IPS DF 19.7 (cell line): Measurements from ENCODE around the gene TFPI.
A peak's percentile ranks its signal among the peaks of the same experiment; 100 is the strongest.

Experiments used
- DNase-seq: peaks from one replicate; pipeline ENCODE4 v3.0.0-alpha.2; 2013; ENCODE audit warnings: low read depth, low spot score

The TFPI gene

DNA sequence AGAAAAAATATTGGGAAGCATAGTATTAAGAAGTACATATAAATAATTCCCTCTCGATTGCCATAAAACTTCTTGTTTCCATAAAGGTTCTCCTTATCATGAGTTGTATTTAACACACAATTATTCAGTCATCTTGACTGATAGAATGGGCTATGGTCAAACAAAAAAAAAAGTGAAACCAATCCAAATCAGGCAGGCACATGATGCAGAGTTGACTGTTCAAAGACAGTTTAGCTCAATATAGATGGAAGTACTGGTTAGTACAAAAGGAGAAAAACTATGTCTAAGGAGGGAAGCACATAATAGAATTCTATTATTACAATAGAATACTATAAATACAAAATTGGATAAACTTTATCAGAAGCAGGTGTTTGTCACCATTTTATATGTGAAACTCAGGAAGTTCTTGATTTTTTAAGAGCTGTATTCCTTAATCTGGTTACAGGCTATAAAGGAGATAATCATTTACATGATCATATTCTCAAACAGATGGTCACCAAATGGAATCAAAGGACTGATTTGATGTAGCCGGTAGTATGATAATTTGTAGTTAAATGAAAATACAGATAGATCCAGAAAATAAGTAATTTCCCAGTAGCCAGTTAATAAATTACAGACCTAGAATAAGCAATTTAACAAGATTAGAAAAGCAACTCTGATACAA, 88.0 kb downstream of the TFPI start:
- no peak for DNase-seq

- no peak for DNase-seq
These were observed 91.4 kb downstream of the TFPI start for GRCh38 chr2:187462839-187463238.

- DNase-seq = peak; percentile 64
These were observed 92.7 kb downstream of the TFPI start for GRCh38 chr2:187461294-187462261.

GRCh38 chr2:187459256-187459655, 95.0 kb downstream of the TFPI start:
- DNase-seq = no peak

GRCh38 chr2:187453078-187453641, 101.1 kb downstream of the TFPI start:
- no peak for DNase-seq

GRCh38 chr2:187451510-187451909, 102.7 kb downstream of the TFPI start:
- DNase-seq = no peak

DNA sequence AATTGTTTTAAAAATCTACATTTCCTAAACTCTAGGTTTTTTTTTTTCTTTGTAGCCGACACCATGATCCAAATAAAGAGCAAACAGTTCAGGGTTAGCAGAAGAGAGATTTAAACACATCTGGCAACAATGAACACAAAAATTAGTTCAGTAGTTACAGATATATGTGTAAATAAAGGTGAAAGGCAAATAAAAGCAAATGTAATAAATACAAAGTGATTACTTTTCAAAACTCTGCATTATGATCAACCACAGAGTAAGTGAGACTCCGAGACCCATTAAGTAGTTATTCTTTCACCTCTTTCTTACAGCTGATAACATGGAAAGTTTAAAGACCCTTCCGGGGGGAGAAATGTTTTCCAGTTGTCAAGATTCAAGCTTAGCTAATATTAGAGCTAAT, 106.9 kb downstream of the TFPI start:
- DNase-seq = no peak

- no peak for DNase-seq
These were observed 107.5 kb downstream of the TFPI start for GRCh38 chr2:187446711-187447110.

DNA sequence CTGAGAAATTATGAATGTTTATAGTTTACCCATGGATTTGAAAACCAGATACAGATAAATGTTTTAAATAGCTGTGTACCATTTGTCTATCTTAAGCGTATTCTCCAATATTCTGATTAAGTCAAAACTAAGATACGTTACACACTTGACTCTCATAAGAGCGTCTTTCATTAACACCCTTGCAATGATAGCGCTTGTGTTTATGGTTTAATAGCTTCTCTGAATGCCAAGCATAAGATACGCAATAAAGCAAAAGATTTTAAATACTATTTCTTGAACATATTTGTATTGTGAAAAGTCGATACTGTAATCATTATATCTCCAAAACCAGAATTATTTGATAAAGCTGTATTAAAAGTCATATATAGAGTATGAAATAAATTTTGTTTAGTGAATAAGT, 109.2 kb downstream of the TFPI start:
- DNase-seq = no peak

DNA sequence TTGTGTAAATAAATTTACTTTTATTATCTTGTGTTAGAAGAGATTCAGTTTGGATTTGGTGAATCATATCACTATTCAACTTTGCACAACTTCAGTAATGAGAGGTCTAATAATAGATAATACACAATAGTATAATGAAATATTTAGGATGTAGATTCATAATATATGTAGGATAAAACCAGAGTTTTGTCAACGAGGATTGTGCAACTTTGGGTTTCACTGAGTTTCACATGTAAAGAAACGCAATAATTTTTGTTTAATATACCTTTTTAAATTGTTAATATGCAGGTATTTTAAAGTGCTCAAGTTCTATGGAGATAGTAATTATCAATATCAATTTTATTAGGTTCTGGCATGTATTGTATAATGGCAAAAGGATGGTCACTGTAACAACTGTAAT, 111.5 kb downstream of the TFPI start:
- no peak for DNase-seq

- no peak for DNase-seq
These were observed 111.9 kb downstream of the TFPI start for GRCh38 chr2:187442378-187442777.

- no peak for DNase-seq
These were observed 114.0 kb downstream of the TFPI start for GRCh38 chr2:187440101-187440675.

GRCh38 chr2:187438455-187438854, 115.8 kb downstream of the TFPI start:
- DNase-seq = no peak

- no peak for DNase-seq
These were observed 118.5 kb downstream of the TFPI start for GRCh38 chr2:187435756-187436155.

GRCh38 chr2:187435078-187435477, 119.2 kb downstream of the TFPI start:
- DNase-seq = no peak

DNA sequence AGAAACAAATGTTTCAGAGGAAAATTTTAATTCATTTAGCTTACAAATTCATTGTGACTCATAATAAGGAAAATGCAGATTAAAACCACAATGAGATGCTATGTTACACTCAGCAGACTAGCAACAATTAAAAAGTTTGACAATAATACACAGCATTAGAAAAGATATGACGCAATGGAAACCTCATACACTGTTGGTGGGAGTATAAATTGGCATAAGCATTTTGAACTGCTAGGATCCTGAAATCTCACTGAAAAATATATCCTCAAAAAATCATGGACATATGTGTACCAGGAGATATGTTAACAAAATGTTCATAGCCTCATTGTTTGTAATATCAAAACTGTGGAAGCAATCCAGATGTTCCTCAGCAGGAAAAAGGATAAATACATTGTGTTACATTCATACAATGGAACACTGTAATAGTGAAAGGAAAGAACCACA, 119.9 kb downstream of the TFPI start:
- no peak for DNase-seq

DNA sequence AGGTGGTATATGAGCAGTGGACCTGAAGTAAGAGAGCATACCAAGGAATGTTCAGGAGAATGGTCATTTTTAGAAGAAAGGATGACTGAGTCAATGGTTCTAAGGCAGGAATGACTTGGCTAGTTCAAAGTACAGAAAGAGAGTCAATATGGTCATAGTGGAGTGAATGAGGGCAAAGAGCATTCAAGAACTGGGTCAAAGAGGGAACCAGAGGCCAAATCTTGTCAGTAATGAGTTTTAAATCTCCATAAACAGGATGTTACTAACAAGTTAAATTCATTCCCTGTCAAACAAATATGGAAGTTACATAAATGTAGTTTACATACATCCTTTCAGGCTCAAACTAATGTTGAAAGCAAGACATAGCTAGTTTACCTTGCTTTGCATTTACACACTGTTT, 122.3 kb downstream of the TFPI start:
- no peak for DNase-seq

GRCh38 chr2:187429989-187430388, 124.2 kb downstream of the TFPI start:
- DNase-seq = no peak

DNA sequence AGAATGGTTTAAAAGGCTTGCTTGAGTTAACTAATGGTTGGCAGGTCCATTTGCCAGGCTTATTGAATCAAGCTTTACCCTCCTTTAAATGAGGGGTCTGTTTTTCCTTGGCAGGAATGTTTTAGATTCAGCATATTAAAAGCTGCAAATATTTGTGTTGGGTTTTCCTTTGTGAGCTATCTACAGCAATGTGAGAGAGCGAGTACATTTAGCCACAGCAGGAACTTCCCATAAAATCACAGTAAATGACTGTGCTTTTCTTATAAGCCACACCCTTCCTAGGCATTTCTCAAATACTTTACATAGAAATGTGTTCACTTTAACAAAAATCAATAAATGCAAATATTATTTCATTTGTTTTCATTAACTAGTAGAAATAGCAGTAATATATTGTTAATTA, 130.1 kb downstream of the TFPI start:
- DNase-seq = no peak

DNA sequence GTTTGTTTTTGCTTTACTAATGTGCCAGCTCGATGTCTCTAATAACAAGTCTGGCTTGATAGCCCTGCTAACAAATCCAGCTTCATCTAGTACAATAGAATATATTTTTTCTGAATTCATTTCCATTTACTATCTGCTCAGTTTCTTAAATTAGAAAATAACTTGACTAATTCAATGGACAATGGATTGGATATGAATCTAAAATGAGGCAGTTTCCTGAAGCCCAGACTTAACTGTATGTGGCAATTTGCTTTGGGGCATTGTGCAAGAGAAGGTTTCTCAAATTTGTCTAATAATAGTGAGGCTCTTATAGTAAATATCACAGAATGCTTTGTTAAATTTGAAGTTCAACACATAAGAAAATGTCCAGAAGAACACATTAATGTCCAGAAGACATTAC, 132.0 kb downstream of the TFPI start:
- no peak for DNase-seq

GRCh38 chr2:187421519-187421918, 132.7 kb downstream of the TFPI start:
- DNase-seq = no peak

DNA sequence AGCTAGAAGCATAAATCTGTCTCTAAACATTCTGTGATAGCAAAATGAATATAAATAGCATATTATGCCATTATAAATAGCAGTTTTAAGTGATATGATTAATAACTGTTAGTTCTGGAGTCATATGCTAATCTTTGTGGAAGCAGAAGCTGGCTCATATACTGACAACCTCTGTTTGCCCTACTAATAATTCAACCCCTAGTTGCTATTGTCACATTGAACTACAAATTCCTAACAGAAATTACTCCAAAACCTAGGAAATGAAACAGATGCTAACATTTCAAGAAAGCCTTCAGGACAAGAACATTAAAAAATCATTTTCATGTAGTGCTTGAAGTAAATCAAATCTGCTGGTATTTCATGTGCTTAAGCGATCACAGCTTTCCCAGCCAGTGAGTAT, 134.4 kb downstream of the TFPI start:
- DNase-seq = no peak
